GM19324 (cell line): ENCODE data around the gene ENG.
"Not testable (repeated sequence)": the region's sequence is repeated elsewhere in the genome, so short reads cannot be mapped to it uniquely, and the experiment has no call there.

Experiments used
- ATAC-seq: cut with Tn5 transposase; IDR thresholded peaks from one replicate; pipeline ENCODE4 v1.9.1; 2021; ENCODE audit warnings: mild to moderate bottlenecking, moderate library complexity; ENCODE audit not compliant: unreplicated experiment, low FRiP score

Gene ENG

DNA sequence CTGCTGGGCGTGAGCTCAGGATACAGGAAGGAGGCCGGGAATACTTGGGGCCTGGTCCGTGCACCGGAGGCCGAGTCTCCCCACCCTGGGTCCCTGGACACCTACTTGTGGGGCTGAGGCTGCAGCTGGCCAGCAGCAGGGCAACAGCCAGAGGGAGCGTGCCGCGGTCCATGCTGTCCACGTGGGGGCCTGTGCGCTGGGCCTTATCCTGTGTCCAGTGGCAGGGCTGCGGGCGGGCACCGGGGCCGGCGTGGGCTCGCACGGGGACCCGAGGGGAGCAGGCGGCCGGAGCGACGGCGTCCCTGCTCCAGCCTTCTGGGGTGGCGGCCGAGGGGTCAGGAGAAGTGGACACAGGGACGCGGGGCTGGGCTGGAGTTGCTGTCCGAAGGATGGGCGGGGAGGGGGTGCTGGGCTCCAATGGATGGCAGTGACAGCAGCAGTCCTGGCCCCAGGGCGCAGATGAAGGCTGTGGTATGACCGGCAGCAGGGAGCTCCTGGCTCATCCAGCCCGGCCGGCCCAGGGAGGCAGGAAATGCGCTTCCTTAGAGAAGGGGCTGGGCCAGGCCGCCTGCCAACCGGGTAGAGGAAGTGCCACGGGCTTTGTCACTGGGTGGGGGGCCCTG lies at the start of gene ENG:
TSS of gene ENG (minus strand) at position 475 of the 623 bp plus-strand sequence. CDS start at position 172, 303 bp downstream.
- no peak for ATAC-seq

DNA sequence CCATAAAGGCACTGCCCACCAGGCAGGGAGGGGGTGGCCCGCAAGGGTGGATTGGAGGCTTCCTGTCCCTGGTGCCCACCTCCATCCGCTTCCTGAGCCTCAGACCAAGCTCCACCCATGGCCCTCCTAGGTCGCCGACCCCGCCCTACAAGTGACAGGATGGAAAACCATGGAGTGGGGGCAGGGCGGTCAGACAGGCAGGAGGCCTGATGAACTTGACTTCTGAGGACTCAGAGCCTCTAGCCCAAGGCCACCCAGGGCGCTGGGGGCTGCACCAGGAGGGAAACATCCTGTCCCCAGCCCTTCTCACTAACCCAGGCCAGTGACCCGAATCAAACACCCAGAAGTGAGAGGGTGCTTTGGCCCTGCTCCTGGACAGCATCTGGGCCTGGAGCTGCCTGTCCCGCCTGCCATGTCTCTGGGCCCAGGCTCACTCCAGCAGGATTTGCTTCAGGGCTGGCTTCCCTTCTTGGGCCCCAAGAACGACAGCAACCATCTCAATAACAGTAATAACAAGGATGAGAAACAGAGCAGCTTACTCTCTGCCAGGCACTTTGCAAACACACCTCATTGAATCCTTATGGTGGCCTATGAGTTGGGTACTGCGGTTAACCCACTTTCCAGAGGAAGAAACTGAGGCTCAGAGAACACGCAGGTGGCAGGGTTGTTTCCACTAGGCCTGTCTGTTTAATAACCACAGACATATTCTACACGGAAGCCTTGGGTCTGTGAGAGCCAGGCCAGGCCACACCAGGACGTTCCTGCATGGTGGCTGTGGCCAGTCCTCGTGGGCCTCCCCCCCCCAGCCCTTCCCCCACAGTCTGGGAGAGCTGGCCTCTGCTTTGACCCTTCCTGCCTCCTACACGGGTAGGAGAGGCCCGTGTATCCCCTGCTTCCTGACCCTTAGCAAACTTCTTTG lies 49.4 kb upstream of the ENG start:
- ATAC-seq: peak; percentile 24

DNA sequence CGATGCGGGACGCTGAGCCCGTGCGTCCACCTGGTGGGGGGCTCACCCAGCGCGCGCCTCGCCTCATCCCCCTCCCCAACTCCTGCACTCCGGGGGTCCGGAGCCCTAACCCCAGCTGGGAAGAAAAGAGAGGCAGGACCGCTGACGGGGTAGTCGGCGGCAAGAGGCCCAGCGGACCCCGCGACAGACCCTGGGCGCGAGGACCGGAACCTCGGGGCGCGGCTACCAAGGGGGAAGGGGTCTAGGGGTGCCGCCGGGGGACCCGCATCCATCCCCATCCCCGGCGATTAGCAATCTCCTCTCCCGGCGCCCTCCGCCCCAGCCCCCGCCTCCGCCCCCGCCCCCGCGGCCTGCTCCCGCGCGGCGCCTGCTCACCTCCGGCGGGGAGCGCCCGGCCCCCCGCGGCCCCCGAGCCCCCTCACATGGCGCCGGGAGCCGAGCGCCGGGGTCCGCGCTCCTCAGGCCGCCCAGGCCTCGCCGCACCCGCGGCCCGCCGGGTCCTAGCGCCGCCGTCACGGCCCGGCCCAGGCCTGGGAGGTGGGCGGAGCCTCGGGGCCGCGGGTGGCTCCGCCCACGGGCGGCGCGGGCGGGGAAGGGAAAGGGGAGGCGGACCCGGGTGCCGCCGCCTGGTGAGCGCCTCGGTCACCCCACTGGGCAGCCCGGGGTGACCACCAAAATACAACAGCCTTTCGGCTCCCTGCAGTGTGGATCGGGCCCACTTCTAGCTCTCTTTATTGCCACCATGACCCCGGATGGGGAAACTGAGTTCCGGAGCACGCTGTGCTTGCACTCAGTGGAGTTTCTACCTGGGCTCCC lies 44.9 kb upstream of the ENG start, which contains the start of gene ST6GALNAC6:
TSS of gene ST6GALNAC6 (minus strand) at position 476 of the 816 bp plus-strand sequence. CDS start 1,622 bp downstream, outside the sequence.
- ATAC-seq: peak; percentile 52

- ATAC-seq: no peak
Measured at GRCh38 chr9:127898433-127899127, 44.1 kb upstream of the ENG start.

DNA sequence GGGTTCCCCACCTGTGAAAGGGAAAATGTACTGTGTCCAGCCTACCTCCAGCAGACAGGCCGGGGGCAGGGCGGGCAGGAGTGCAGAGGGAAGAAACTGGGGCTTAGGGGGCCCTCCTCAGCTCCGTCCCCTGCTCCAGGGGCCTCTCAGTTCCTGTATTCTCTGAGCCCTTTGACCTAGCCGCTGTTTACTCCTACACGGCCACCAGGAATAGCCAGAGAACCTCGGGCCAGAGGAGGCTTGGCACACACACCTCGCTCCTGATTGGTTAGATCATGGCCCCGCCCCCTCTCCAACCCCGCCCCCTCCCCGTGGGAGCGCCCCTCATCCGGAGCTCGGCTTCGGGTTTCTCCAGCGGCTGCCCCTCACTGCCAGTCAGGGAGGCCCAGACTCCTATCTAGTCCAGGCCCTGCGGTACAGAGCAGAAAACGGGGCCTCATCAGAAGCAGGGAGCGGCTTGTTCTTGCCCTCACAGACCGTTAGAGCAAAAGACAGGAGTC lies 42.8 kb upstream of the ENG start:
- ATAC-seq: no peak

GRCh38 chr9:127896395-127897192 lies 42.1 kb upstream of the ENG start:
- ATAC-seq: no peak

GRCh38 chr9:127895811-127896210 lies 41.4 kb upstream of the ENG start:
- ATAC-seq: no peak

DNA sequence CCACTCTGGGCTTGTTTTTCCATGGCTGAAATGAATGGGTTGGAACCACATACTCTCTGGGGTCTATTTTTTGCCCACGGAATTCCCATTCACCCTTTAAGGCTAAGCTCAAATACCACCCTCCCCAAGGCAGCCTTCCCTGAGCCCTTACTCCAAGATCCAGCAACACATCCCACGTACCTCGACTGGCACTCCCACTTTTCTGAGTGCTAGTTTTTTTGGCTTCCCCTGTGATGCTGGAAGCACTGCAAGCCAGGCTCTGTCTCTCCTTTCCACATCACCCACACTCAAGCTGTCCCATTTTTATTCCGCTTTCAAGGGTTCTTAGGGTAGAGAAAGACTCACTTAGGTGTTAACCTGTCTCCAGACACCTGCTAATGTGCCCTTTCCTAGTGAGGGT lies 38.9 kb upstream of the ENG start:
- ATAC-seq: no peak

DNA sequence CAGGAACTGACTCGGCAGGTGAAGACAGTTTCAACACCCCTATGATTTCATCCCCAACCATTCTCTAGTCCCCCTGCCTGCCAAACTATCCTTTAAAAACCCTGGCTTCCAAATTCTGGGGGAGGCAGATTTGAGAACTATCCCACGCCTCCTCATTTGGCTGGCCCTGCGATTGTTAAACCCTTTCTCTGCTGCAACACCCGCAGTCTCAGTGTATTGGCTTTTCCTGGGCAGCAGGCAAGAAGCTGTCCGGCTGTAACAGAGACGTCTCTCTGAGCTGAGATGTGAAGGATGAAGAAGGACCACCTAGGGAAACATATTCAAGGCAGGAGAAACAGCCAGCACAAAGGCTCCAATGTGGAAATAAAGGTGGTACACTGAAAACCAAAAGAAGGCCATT lies 38.4 kb upstream of the ENG start:
- ATAC-seq: no peak

DNA sequence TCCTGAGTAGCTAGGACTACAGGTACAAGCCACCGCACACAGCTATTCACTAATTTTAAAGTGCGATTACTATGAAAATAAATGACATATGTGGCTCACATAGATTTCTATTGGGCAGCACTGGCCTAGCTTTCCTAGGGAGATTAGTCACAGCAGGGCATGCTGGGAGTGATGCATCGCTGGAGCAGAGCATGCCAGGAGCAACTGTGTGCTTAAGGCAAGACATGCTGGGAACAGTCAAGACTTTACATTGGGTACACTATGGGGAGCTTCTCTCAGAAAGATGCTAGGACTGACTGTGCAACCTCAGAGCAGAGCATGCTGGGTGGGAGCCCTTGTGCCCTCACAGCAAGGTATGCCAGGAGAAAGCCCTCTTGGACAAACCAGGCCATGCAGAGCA lies 35.6 kb upstream of the ENG start:
- ATAC-seq: no peak

DNA sequence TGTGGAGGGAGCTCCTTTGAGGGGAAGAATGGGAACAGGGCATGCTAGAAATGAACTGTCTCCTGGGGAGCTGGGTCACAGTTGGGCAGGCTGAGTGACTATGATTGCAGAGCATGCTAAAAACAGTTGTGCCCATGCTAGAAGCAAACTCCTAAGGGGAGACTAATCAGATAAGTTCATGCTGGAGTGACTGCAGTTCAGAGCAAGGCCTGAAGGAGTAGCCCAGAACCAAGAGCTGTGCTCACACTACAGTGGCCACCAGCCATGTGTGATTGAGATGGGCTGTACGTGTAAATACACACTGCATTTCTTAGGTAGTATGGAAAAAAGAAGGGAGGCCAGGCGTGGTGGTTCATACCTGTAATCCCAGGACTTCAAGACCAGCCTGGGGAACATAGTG lies 33.3 kb upstream of the ENG start:
- ATAC-seq: no peak

- no peak for ATAC-seq
Measured at GRCh38 chr9:127886401-127886972, 32.0 kb upstream of the ENG start.

GRCh38 chr9:127885508-127886281 lies 31.2 kb upstream of the ENG start:
- ATAC-seq: no peak

- ATAC-seq: no peak
Measured at GRCh38 chr9:127884976-127885490, 30.6 kb upstream of the ENG start.

GRCh38 chr9:127884427-127884911 lies 30.0 kb upstream of the ENG start:
- ATAC-seq: no peak

DNA sequence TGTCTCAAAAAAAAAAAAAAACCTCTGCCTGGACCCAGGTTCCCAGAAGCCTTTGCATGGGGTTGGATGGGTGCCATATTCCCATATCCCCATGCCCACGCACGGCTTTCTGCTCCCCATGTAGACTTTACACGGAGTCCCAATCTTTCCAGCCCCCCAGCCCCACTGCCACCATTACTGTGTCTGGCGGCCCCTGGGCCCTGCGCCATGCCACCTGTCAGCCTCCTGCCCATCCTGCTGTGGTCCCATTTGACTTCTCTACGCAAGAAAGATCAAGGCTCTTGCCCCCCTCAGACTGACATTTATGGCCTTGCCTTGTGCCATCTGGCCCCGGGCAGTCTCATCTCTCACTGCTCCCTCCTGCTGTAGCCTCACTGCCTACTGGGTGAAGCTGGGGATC lies 29.5 kb upstream of the ENG start:
- no peak for ATAC-seq

- not testable (repeated sequence) for ATAC-seq
Measured at GRCh38 chr9:127881715-127882114, 27.3 kb upstream of the ENG start.

DNA sequence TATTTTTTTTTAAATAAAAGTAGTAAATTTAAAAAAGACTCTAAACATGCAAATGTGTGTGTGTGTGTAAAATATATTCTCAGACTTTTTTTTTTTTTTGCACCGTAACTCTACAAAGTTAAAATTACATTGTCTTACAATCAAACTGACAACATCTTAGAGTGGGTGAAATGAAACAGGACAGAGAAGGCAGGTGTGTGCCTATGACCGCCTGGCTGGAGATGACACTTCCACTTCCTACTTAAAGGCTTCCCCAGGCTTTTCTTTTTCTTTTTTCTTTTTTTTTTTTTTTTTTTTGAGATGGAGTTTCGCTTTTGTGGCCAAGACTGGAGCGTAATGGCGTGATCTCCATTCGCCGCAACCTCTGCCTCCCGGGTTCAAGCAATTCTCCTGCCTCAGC lies 25.7 kb upstream of the ENG start:
- no peak for ATAC-seq
